ENCODE results near the gene NT5C3A.
"Not testable (repeated sequence)": the region's sequence is repeated elsewhere in the genome, so short reads cannot be mapped to it uniquely, and the experiment has no call there.

NT5C3A gene

DNA sequence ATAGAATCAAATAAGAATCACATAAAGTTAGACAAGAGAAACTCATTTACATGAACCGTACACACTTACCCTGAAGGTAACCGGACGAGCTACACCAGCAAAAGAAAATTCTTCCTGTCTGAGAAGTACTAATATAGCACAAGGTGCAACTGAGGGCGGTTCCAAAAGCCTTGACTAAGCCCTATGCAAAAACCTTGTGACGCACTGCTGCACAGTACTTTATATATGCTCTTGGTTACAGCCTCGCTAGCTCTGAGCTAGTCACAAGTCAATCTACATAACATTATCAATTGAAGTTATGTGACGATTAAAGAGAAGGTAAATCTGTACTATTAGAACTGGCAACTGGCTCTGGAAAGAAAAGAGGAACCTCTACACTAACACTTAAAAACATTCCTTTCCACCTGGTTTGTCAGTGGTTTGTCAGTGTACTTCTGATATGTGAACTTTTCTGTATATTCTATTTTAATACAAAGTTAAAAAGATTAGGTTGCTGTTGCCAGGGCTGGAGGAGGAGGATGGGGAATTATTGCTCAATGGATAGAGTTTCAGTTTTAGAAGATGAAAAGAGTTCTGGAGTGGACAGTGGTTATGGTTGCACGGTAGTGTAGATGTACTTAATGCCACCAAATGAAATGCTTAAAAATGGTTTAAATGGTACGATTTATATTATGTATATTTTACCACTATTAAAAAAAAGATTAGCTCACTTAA is 21.6 kb downstream of the NT5C3A start:
- ATAC-seq = peak; percentile 99

DNA sequence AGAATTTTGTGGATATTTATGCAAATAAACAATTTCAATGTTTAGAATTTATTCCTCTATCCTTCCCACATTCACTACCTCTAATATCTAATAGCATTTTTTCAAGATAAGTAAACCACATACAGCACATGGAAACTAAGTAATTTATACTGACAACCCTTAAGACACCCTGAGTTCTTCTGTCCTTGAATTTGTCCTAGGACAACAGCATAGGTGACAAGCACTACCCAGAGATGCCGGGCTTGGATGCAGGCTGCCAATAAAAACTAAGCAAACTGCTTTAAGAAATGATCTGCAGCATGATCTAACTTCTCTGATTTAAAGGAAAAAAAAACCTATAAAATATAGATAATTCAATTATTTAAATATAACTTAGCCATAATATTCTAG is 22.7 kb downstream of the NT5C3A start:
- no peak for ATAC-seq

DNA sequence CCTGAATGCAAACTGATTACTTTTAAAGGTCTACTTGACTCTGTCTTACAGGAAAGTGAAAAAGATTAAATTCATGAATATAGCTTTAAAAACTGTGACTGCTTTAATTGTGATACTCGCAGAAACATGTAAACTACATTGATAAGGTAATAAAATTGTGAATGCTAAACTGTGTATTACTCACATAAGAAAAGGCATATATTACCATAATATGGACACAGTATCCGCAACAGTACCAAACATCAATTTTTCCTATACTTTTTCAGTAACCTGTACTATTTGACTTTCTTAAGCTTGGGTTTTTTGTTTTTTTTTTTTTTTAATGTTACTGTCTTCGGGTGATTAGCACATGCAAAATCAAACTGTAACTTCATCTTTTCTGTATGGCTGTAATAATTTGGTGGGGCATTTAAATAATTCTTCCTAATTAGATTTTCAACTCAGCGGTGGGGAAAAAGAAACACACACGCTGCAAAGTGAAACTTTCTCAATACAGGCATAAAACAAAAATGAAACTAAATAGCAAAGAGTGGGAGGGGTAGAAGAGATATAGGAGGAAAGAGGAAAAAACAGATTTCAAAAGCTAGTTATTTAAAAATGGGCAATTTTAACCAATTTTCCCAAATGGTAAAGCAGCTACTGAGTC is 23.2 kb downstream of the NT5C3A start:
- ATAC-seq = no peak

DNA sequence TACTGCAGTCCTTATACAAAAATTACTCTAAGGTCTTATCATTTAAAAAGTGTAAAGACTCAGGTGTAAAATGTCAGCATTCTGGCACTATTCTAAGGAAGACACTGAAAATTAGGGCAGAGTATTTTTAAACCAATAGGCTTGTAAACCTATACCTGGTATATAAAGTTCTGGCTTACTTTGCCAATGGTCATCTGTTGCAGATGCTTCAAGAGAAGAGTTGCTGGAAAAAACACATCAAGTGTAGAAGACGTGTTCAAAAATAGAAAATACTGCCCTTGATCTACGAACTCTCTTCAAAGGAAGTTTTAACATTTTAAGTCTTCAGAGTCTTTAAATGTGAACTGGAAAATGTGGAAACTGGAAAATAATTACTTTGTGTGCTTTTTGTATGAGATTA is 23.9 kb downstream of the NT5C3A start:
- ATAC-seq = no peak

DNA sequence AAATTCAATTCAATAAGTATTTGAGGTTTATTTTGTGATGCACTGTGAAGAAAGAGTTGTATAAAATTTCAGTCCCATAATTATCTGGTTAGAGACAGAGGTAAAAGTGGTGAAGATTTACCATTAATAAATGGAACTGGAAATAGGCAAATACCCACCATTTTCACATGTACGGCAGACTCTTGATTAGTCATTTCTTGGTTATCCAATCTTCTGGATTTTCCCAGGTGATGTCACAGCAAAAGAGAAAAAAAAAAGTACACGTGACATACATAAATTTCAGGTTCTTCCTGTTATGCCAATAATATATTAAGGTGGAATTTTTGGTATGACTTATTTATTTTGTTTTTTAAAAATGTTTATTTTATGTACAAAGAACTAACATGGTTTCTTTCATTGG is 26.8 kb downstream of the NT5C3A start:
- ATAC-seq = no peak

DNA sequence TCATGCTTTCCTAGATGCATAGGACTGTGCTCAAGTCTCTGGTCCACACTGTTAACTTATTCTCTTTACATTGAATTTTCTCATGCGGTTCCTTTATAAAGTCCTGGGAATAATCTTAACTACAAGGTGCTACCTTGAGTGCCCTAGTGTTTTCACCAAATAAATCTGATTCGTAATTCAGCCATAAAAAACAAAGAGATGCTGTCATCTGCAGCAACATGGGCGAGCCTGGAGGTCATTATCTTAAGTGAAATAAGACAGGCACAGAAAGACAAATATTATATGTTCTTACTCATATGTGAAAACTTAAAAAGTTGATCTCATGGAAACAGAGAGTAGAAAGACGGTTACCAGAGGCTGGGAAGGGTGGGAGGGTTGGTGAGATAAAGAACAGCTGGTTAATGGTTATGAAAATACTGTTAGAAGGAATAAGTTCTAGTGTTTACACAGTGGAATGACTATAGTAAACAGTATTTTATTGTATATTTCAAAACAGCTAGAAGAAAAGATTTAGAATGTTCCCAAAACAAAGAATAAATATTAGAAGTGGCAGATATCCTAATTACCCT is 38.3 kb downstream of the NT5C3A start:
- ATAC-seq = no peak

DNA sequence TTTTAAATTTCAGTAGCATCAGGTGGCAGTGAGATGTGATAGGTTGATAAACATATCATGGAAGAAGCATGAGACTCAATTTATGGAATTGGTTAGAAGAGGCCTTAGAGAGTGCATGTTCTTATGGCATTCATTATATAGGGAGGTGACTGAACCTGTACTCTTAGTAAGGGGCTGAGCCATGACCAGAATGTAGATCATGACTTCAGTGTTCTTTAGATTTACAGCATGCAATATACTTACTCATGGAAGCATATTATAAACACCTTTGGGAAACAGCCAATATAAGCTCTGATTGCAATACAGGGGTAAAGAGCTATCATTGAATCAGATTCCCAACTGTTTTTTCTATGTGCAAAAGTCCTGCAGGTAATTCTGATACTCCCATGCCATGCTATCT is 50.2 kb downstream of the NT5C3A start:
- ATAC-seq = no peak

DNA sequence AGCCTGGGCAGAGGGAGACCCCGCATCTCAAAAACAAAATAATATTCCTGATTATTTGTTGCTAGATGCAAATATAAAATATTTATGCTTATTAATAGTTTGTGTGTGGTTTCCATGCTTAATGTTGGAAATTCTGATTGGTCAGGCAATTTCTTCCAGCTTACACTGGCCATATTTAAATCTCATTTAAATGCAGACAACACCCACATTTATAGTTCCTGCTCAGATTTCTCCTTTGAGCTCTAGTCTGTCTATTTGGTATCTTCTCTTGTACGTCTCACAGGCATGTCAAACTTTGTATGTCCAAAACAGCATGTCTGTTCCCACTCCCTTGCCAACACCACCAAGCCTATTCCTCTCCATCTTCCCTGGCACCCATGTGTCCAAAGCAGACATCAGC is 52.8 kb downstream of the NT5C3A start:
- ATAC-seq = no peak

DNA sequence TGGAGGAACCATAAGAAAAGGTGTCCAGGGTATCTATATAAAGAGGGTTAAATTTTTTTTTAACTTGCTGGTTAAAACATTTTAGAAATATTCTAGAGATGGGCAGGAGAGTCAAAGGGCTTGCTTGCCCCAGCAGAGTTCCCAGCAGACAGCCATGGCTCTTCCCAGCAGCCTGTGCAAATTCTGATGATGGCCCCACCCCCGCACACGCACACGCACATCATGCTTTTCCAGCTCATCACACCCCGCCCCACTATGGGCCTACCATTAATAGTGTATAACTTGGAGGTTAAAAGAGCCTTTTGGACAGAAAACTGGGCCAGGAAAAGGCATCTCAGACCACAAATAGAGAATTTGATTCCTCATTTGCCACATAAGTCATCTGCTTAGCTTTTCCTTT is 56.9 kb downstream of the NT5C3A start:
- not testable (repeated sequence) for ATAC-seq

DNA sequence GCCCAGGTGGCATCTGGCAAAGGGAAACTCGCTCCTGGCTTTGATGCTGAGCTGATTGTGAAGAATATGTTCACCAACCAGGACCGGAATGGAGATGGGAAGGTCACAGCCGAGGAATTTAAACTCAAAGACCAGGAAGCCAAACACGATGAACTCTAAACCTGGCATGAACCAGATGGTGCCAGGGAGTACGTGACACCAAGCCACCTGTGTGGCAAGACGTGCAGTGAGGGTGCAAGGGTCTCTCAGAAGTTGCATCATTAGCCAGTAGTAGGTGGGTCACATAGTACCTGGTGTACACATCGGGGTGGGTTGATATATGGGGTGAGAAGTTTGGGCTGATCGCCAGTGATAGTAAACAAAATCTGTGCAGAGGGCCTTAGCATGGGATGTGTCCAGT is 57.4 kb downstream of the NT5C3A start:
- ATAC-seq = not testable (repeated sequence)

DNA sequence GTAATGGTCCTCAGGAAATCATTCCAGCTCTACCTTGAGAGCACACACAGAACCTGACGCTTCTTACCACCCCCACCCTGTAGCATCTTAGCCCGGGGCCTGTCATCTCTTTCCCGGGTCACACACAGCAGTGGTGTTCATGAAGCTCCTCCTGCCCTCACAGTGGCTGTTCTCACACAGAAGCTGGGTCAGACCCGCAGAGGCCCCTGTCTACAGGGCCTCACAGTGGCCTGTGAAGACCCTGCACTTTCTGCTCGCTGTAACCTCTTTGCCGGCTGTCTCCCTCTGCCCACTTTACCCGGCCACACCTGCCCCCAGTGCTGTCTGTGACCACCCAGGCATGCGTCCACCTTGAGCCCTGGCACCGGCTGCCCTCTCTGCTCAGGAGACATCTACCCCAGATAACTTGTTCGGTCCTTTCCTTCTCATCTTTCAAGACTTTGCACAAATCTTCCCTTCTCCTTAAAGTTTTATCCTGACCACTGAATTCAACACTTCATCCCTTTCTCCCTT is 58.4 kb downstream of the NT5C3A start:
- ATAC-seq = not testable (repeated sequence)

DNA sequence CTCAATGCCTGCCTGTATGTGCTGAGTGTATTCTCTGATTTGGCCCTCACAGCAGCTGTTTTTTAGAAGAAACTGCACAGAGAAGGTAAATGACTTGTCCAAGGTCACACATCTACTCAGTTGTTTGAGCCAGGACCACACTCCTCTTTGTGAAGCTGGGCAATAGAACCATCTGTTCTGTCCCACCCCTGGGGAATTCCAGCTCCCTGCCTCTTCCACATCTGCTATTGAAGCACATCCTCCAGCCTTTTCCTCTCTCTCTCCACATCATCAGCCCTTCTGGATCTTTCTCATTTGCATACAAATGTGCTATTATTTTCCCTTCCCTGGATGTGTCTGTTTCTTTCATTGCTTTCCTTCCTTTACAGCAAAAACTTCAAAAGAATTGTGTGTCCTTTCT is 59.5 kb downstream of the NT5C3A start:
- ATAC-seq = not testable (repeated sequence)

DNA sequence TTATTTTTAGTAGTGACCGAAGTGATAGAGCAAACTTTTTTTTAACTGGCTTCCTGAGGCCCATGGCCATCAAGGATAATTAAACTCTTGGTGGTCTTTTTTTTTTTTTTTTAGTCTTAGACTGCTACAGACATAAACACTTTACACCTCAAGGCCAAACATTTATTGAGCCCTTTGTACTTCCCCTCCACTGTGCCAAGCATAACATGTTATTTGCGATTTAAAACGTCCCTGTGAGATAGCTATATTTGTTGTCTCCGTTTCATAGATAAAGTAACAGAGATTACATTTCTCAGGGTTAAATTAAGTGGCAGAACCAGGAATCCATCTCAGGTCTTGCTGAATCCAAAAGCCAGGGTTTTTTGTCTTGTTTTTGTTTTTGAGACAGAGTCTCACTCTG is 63.2 kb downstream of the NT5C3A start:
- ATAC-seq = not testable (repeated sequence)

DNA sequence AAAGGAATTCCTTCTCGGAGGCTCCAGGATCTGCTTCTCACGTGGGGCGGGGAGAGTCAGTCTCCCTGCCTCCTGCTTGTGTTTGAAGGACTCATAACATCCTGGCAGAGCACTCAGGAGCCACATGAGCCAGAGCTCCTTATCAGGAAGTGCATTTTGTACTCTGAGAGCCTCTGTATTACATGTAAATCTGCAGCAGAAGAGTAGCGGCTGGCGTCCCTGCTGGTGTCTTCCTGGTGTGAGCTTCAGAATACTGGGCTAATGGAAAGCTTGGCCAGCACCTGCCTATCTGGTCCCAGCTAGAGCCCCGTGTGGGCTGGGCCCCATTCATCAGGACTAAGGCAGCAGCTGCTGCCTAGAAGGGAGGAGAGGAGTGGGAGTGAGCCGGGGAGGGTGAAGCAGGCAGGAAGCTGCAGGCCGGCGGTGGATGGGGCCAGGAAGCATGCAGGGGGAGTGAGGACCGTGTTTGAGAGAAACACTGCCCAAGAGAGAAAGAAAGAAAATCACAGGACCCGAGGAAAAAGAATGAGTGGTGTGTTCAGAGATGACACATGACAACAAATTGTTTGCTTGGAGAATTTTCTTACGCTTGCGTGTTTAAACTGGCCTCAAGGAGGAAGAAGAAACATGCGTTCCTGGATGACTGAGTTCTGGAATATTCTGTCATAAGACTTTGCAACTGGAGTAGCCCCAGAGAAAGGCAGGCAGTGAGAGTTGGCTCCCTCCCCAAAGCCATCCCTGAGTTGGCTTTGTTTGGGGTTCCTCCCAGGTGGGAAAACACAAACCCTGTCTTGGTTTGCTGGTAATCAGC is 64.0 kb downstream of the NT5C3A start:
- not testable (repeated sequence) for ATAC-seq

DNA sequence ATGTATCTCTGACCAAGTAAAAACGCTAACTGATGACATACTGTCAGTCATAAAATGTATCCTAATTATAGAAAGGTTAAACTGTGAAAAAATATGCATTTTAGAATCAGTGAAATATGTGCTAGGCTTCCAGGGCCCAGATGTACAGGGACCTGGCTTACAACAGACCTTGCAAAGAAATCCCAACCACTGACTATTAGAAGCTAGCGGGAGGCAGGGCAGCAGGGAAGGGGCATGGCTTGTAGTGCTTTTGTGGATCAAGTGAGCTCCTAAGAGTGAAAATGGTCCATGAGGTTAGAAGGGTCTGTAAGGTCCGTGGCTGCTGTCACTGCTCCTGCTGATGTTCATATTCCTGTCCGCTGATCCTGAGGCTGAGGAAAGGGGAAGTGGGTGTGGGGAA is 64.6 kb downstream of the NT5C3A start:
- not testable (repeated sequence) for ATAC-seq

DNA sequence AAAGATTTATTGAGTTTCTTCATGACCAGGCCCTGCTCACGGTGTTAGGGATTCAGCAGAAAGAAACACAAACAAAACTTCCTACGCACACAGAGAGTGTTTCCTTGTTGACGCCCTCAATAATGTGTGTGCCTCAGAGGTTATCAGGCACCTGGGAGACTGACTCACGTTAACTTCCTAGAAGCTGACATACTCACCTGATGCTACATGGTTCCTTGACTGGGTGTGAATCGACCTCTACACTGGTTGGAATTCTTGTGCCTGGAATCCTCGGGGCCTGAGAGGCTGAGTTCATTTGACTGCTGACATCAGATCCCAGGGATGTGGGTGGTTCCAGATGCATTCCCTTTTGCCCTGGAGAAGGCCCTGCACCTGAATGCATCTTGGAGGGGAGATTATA is 69.8 kb downstream of the NT5C3A start:
- ATAC-seq = peak in 1 of 2 donors; percentile 38

DNA sequence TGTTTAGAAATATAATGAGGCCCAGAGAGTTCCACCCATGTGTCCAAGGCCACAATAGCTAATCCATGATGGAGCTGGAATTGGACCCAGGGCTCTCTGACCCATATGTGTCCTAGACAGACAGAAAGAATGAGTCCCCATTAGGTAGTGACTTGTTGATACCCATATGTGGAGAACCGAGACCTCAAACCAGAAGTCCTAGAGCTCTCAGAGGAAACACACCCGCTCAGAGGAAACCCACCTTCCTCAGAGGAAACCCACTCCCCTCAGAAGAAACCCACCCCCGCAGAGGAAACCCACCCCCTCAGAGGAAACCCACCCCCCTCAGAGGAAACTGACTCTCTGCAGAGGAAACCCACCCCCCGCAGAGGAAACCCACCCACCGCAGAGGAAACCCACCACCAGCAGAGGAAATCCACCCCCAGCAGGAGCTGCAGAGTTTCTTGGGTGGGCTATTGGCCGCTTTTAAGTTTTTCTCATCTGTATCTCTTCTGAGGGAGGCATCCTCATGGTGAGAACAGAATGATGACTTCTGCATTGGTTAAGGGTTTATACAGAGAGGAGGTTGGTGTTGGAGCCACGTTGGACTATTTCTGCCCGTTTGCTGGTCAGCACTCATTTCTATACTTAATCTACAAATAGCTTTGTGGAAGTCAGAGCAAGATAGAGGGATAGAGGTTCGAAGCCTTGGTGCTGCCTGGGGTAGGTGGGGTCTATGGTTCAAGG is 70.4 kb downstream of the NT5C3A start:
- ATAC-seq = not testable (repeated sequence)

DNA sequence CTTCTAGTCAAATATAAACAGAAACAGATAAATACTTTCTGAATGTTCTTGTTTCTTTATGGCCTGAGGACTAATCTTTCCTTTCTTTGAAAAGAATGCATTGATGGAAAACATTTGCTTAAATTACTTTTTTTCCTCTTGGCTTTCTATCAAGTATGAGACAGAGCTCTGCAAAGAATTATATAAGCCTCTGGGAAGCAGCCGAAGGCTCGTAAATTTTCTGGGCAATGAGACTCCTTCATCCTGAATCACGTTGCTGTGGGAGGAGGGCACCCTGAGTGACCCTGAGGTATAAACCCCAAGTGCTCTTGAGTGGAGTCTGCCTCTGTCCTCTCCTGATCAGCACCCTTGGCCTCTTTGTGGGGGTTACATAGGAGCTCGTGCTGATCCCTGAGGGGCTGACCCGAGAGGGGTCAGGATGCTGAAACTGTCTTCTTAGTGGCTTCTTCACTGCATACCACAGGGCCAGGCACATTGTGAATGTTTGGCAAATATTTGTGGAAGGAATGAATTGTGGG is 71.4 kb downstream of the NT5C3A start:
- not testable (repeated sequence) for ATAC-seq

DNA sequence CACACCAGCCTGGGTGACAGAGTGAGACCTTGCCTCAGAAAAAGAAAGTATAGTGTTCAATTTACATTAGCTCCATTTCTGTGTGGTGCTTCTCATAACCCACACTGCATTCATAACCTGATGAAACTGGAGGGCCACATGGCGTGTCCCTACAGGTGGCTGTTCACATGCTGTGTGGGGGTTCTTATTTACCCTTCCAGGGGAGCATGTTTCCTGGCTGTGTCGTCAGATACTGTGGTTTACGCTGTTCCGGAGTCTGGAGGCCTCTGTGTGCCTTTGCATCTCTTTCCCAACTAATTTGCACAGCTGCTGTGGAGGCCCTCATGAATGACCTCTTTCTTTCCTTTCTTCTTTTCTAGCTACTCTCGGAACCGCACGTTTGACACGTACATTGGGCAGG is 74.4 kb downstream of the NT5C3A start:
- ATAC-seq = not testable (repeated sequence)

DNA sequence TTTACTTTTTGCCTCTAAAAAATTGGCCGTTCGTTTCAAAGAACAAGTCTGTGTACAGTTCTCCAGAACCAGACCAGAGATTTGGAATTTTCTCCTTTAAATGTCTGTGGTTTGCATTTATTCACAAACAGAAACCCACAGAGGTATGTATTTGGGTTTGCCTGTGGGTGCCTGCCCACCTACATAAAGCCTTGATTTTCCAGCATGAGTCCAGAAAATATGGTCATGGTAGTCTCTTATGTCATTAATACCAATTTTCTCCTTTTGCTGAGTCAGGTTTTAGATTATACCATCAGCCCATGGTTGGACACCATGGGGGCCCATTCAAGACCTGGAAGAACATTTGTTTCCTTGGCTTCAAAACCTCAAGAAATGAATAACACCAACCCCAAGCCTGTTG is 82.7 kb downstream of the NT5C3A start:
- ATAC-seq = not testable (repeated sequence)

DNA sequence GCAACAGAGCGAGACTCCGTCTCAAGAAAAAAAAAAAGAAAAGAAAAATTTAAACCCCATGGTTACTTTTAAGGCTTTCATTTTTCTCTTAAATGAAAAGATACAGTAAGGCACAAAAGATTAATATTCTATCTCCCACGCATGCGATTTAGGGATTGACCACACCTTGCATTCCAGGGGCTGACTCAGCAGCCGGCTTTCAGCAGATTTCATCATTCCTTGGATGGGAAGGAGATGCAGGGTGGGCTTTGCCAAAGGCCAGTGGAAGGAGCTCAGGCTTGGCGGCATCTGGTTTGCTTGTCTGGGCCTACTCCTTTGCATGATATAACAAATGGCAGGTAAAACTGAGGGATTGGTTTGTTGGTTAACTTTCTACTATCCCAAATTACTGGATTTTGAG is 83.3 kb downstream of the NT5C3A start:
- not testable (repeated sequence) for ATAC-seq

DNA sequence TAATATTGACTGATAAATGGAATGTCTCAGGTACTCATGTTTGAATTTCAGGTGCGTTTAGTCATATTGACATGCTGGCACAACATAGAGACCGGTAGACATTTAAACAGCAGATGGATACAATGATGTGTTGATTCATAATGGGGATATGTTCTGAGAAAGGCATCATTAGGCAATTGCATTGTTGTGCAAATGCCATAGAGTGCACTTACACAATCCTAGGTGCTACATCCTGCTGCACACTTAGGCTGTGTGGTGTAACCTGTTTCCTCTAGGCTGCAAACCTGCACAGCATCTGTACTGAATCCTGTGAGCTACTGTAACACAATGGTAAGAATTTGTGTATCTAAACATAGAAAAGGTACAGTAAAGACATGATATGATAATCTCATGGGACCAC is 85.4 kb downstream of the NT5C3A start:
- not testable (repeated sequence) for ATAC-seq
